Skin epidermis (tissue), 12 donors: Measurements from ENCODE around the gene DBNL.
A peak's percentile ranks its signal among the peaks of the same experiment; 100 is the strongest.
"Not testable (repeated sequence)": the region's sequence is repeated elsewhere in the genome, so short reads cannot be mapped to it uniquely, and the experiment has no call there.

ENCODE experiments used
- H3K27ac ChIP-seq, 21 experiments: fragments of 200-600 bp; sonication (generic) in 11 of 21; one replicate each; pipeline ENCODE4 v1.5.0; 2020; ENCODE audit warnings: mild to moderate bottlenecking in 3 of 21, inconsistent platforms in 2 of 21, moderate library complexity in 2 of 21
- H3K4me3 ChIP-seq, 7 experiments: fragments of 200-600 bp; sonication (generic) in 2 of 7; one replicate each; pipeline ENCODE4 v1.5.0; 2020; ENCODE audit warnings: inconsistent platforms in 2 of 7, mild to moderate bottlenecking in 2 of 7, moderate library complexity in 1 of 7

Gene DBNL

DNA sequence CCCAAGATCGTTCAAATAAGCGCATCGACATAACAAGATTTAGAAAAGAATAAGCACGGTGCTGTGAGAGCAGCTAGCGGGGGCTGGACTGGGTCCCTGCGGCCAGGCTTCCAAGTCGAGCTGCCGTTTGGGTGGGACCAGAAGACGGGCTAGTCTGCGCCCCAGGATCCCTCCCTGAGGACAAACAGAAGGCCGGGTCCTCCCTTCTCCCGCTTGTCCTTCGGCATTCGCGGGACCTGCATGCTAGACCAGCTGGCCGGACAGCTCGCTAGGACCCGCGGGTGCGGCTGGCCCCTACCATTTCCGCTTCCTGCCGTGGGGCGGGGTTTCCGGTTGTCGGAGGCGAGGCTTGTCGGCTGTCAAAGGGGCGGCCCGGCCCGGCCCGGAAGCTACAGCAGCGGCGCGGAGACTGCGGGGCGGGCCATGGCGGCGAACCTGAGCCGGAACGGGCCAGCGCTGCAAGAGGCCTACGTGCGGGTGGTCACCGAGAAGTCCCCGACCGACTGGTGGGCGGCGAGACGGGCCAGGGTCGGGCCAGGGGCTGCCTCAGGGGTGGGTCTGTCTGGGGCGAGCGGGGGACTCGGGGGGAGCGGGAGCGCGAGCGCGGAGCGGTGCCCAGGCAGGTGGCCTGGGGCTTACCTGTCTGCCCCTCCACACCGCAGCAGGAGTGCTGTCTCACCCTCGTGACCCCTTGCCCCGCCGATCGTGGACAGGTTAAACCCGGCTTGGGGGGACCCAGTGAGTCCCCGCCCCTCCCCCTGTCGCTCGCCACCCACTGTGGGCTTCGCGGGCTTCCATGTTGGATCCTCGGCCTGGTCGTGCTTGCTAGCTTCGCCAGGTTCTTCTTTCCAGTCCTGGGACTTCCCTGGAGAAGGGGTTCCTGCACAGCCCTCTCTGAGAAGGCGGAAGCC is at the start of gene DBNL:
Gene DBNL, plus strand, starts transcription at position 388 of the 911 bp plus-strand sequence. Its CDS starts 36 bp downstream, at position 424.
- H3K4me3 ChIP-seq: peak within 1 kb of the TSS; percentile 68 to 100 (median 92)
- H3K27ac ChIP-seq: peak within 1 kb of the TSS; percentile 85 to 99 (median 97)

DNA sequence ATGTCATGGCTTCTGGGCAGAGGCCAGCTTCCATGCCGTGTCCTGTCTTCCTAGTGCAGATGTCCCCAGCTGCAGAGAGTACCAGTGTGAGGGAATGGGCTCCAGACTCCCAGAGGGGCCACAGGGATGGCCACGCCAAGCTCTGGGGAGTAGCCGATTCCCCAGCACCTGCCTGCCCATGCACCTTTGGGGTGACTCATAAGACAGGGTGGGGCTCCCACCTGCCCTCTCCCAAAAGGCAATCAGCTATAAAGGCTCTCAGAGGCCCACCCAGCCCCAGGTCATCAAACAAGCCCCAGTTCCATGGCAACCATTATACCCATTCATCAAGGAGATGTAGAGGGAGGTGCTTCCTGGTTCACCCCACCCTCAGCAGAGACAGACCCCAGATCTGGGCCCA is 47.0 kb upstream of the DBNL start, which contains the start of gene SPDYE1:
Gene SPDYE1, plus strand, starts transcription at position 366 of the 400 bp plus-strand sequence. CDS start 2,053 bp downstream, outside the sequence.
- H3K4me3 ChIP-seq, H3K27ac ChIP-seq: not testable (repeated sequence)

DNA sequence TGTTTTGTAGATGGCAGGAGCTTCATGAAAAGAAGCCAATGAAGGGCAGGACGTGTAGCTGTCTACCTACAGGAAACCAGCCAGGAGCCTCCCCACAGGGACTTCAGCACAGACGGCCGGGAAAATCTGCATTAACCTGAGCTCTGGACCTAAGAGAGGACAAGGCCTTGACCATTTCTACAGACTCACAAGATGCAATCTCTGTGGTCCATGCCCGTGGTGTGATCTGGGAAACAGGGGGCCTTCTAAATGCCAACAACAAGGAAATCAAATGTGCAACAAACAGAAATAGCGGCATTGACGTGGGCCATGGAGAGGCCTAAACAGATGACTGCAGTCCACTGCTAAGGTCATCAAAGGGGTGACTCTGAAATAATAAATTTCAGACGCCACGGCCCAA is 32.4 kb upstream of the DBNL start:
- not testable (repeated sequence) for H3K27ac ChIP-seq, H3K4me3 ChIP-seq

DNA sequence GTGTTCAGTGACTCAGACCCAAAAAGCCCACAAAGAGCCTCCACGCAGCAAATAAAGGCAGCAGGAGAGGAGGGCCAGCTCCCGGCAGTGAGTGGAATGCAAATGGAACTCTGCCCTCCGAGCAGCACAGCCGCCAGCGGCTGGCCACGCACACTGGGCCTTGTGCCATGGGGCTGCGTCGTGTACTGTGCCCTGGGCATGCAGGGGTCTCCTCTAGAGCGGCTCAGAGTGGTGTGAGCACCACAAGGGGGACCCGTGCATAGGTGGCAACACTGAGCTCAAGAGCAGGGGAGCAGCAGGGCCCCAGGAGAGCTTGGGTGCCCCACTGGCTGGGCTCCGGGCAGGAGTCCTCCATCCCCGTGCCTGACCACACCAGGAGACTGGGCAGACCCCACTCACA is 29.4 kb upstream of the DBNL start:
- H3K4me3 ChIP-seq: not testable (repeated sequence)

DNA sequence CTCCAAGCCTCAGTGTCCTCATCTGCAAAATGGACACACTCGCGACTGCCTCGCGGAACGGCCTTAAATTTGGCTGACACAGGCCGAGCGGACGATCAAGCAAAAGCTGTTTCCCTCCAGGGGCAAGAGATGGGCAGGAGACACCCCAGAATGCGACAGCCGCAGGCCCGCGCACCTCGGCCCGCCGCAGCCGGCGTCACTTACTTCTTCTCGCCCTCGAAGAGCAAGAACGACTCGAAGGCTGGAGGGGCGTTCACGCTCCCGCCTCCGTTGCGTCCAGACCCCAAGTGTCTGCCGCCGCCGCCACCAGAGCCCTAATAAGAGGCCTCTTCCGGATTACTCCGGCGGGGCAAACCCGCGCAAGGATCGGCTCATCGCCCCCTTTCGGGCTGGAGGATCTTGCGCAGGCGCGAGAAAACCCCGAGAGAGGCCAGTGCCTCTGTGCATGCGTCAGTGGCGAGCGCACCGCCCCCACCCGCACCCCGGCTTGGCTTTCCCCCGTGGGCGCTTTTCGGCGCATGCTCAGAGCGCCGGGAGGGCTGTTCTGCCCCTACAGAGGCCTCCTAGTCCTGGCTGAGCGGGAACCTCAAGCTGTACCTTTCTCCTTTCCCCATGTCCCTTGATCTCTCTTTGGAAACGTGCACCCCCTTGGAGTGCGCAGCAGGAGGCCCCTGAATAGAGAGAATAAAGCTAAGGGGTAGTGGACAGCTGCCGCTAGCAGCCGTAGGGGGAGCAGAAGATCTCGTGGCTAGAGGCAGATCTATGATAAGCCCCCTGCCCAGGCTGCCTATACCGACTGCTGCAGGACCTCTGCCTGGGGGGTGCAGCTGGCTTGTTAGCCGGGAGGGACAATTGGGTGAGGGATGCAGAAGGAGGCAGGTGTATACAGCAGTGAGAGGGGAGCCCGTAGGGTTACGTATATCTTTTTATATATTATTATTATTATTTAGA is 25.4 kb upstream of the DBNL start:
- peak overlapping the region in 20 of 21 experiments; percentile 45 to 90 (median 84) for H3K27ac ChIP-seq

More for the DNA sequence above, 29.4 kb upstream of the DBNL start:
- not testable (repeated sequence) for H3K27ac ChIP-seq

DNA sequence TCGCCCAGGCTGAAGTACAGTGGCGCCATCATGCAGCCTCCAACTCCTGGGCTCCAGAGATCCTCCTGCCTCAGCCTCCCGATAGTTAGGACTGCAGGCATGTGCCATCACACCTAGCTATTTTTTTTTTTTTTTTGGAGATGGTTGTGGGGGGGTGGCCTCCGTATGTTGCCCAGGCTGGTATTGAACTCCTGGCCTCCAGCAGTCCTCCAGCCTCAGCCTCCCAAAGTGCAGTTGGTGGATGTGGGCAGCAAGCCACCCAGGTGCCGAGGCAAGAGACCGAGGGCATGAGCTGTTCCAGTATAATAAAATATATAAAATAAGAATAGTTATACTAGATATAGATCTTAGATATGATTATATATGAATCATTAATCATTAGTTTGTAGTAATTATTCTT is 24.7 kb upstream of the DBNL start:
- not testable (repeated sequence) for H3K4me3 ChIP-seq
- H3K27ac ChIP-seq: peak overlapping the region in 7 of 21 experiments; percentile 13 to 89 (median 78)

More for the DNA sequence above, 25.4 kb upstream of the DBNL start:
- H3K4me3 ChIP-seq: peak overlapping the region; percentile 68 to 91 (median 82)

DNA sequence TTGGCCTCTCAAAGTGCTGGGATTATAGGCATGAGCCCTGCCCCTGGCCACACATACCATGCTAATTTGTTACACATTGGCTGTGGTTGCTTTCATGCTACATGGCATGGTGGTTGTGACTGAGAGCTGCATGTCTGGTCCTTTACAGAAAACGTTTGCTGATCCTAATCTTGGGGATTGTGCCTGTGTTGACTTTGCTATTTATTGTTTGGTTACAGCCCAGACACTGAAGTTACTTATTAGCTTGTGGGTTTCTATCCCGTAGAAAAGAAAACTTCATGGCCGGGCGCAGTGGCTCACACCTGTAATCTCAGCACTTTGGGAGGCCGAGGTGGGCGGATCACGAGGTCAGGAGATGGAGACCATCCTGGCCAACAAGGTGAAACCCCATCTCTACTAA is 22.4 kb upstream of the DBNL start:
- H3K27ac ChIP-seq, H3K4me3 ChIP-seq: not testable (repeated sequence)

DNA sequence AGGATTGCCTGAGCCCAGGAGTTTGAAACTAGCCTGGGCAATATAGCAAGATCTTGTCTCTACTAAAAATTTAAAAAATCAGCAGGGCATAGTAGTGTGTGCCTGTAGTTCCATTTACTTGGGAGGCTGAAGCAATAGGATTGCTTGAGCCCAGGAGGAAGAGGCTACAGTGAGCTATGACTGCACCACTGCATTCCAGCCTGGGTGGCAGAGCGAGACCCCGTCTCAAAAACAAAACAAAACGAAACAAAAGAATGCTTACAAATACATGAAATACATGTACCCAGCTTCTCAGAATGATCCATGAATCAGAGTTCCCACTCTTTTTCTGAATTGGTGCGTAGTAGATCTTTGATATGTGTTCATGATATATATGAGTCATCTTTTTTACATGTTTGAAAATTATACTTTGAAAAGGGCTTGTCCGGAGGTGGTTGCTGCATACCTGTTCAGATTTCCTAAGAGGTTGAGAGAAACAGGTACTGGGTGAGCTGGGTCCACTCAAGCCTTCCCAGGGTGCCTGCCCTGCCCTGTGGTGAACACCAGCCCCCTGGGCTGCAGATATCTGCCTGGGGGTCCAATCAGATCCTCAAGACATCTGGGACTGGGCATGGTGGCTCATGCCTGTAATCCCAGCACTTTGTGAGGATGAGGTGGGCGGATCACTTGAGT is 21.6 kb upstream of the DBNL start:
- not testable (repeated sequence) for H3K4me3 ChIP-seq
- H3K27ac ChIP-seq: peak overlapping the region in 1 of 21 experiments; percentile 25

DNA sequence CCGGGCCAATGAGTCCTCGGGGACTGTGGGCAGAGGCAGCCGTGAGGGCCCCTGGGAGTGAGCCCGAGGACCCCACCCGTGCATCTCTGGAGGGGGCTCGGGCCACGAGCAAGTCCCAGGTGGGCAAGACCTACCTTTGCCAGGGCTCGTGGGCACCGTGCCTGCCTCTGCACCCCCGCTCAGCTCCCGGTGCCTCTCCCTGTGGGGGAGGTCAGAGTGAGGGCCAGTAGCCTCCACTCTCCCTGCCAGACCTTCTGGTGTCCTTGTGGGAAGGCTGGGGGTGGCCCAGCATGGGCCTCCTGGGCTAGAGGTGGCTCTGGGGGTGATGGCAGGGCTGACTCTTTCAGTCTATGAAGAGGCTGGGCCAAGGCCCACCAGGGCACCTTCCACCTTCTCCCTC is 15.1 kb upstream of the DBNL start:
- not testable (repeated sequence) for H3K4me3 ChIP-seq, H3K27ac ChIP-seq

DNA sequence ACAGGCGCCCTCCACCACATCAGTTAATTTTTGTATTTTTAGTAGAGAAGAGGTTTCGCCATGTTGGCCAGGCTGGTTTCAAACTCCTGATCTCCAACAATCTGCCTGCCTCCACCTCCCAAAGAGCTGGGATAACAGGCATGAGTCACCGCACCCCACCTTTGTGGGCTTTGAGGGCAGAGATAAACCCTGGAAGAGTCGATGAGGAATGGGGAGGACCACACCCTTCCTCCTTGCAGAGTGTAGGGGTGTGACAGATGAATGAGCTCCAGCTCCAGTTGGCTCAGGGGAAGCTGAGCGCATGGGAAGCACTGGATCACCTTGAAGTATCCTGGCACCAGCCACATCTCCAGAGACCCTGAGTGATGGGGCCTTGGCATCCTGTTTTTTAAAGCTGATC is 14.5 kb upstream of the DBNL start:
- H3K27ac ChIP-seq, H3K4me3 ChIP-seq: not testable (repeated sequence)

DNA sequence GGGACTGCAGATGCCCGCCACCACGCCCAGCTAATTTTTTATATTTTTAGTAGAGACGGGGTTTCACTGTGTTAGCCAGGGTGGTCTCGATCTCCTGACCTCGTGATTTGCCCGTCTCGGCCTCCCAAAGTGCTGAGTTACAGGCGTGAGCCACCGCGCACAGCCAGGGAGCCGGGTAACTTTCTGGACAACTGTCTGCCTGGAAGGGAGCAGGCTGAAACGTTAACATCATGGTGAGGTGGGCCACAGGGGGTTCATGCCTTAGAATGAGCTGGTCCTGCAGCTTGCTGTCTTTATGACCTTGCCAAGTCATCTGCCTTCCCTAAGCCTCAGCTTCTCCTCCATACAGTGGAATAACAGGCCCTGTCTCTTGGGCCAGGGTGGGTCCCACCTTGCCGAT is 13.2 kb upstream of the DBNL start:
- H3K27ac ChIP-seq, H3K4me3 ChIP-seq: not testable (repeated sequence)

DNA sequence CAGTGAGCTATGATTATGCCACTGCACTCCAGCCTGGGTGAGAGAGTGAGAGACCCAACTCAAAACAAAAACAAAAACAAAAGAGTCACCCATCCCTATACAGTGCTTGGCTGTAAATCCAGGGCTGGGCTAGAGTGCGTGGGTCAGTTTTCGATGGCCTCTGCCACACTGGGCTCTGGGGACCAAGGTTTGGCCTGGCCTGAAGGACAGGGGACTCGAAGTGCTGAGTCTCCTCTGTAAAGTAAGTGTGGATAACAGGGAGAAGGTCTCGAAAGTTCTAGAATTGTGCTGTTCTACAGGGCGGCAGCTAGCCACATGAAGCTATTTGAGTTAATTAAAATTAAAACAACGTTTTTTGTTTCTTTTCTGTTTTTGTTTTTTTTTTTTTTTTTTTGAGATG is 12.5 kb upstream of the DBNL start:
- H3K27ac ChIP-seq, H3K4me3 ChIP-seq: not testable (repeated sequence)

DNA sequence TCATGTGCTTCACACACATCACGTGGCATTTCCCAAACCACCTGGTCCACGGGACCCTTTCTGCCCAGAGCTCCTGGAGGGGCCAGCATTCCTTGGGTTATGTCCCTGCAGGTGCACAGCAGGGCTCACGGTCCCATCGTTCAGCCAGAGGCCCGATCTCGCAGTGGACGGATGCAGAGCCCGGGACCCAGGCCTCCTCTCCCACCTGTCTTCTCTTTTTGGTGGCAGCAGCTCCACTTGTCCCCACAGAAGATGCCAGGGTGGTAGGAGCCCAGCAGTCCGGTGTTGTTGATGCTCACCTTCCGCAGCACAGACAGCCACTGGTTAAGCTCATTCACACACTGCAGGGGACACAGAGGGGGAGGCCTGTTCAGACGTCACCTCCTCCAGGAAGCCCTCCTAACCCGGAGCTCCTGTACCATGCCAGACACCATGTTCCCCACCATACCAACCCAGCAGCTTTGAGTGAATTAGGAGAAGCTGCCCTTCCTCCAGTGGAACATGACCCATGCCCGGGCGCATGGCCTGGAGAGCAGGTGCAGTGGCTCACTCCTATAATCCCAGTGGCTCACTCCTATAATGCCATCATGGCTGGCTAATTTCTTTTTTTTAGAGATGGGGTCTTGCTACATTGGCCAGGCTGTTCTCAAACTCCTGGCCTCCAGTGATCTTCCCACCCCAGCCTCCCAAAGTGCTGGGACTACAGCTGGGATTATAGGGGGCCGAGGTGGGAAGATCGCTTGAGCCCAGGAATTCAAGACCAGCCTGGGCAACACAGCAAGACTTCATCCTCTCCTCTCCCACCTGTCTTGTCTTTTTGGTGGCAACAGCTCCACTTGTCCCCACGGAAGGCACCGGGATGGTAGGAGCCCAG is 10.3 kb upstream of the DBNL start:
- H3K27ac ChIP-seq, H3K4me3 ChIP-seq: not testable (repeated sequence)

DNA sequence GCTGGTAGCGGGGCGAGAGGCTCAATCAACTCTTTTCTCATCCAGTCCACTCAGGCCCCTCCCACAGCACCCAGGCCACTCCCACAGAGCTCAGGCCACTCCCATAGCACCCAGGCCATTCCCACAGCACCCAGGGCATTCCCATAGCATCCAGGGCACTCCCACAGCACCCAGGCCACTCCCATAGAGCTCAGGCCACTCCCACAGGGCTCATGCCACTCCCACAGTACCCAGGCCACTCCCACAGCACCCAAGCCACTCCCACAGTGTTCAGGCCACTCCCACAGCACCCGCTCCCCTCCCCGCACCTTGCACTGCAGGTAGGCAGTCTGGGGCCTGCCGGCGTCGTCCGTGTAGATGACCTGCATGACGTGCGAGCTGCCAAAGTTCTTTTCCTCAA is 8.1 kb upstream of the DBNL start:
- H3K27ac ChIP-seq, H3K4me3 ChIP-seq: not testable (repeated sequence)

DNA sequence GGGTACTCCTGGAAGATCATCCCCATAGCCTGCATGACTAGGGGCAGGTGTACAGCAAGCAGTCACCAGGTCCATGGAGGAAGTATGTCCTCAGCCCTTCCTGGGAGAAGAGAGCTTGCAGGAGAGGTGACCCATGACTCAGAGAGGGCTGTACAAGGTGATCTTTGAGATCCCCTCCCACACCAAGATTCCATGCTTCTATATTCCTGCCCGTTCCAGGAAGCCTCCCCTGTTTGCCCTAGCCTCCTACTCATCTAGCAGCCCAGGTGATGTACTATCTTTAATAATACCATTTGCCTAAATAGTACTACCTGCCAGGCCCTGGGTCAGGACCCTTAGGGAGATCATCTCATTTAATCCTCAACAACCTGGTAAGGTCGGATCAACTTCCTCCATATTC is 6.6 kb upstream of the DBNL start:
- H3K4me3 ChIP-seq, H3K27ac ChIP-seq: not testable (repeated sequence)

DNA sequence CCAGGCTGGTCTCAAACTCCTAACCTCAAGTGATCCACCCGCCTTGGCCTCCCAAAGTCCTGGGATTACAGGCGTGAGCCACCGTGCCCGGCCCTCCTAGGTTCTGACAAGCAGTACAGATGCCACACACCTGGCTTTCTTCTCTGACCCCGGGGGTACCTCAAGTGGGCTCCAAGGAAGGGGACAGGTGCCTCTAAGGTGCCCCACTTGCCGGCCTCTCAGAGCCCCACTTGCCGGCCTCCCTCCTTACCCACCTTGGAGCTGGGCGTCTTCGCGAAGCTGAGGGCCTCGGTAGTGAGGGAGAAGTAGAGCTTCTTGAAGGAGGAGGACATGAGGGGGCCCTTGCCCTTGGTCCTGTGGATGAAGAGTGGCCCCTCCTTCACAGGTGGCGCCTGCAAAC is 5.9 kb upstream of the DBNL start:
- not testable (repeated sequence) for H3K4me3 ChIP-seq, H3K27ac ChIP-seq

DNA sequence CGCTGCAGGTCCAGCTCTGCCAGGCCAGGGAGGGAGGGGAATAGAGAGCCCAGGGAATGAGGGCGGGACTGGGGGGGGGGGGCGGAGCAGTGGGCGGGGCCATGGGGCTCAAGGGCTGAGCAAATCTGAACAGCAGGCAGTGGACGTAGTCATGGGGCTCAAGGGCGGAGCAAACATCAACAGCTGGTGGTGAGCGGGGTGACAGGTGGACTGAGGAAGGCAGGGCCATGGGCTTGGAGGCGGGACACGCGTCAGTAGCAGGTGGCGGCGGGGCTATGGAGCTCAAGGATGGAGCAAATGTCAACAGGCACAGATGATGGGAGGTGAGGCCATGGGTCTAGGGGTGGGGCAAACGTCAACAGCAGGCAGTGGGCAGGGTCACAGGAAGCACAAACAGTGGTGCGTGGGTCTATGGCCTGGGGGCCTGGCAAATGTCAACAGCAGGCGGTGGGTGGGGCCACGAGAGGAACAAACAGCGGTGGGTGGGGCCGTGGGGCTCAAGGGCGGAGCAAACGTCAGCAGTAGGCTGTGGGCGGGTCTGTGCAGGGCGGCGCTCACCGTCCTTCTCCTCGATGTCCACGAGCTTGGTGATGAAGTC is 5.4 kb upstream of the DBNL start:
- Histone ChIP-seq H3K4me3 (peak overlapping the region in 2 of 7 experiments; percentile 12), H3K27ac (peak overlapping the region in 2 of 21 experiments; percentile 11 to 53)

DNA sequence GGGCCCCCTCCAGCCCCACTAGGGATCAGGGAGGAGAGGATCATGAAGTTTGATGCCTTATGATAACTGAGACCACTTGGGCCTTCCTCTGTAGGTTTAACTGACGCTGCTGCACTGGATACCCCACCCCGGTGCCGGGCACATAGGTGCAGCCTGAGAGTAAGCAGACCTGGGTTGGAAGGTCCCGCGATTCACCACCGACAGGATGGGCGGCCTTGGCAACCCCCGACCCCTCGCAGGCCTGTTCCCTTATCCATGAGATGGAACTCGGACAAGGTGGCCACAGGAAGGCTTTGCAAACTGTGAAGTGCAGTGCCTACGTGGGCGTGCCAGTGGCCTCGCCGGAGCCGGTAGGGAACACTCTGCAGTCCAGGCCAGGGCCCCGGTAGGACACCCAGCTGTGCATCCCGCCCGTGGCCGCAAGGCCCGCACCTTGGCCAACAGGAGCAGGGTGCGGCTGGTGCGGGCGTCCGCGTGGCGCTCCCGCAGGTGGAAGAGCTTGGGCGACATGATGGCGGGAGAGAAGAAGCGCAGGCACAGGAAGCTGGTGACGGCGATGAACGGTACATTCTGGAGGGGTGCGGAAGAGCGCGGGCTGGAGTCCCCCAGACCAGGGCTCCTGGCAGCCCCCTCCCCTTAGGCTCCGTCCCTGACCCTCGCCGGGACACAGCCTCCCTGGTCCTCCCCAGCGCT is 4.6 kb upstream of the DBNL start:
- peak overlapping the region; percentile 17 to 43 (median 32) for H3K4me3 ChIP-seq
- H3K27ac ChIP-seq: peak overlapping the region in 10 of 21 experiments; percentile 42 to 83 (median 66)
